RKO (cell line): ENCODE results near the gene KIF25.

Experiments used
- DNase-seq: peaks from one replicate; pipeline ENCODE4 v3.0.0-alpha.2; 2016; ENCODE audit warnings: low spot score

KIF25 gene

GRCh38 chr6:168017629-168018028 is 20.2 kb downstream of the KIF25 start:
- DNase-seq: no peak

- no peak for DNase-seq
Observed at GRCh38 chr6:168018664-168019063, 21.2 kb downstream of the KIF25 start.

- DNase-seq: no peak
Observed at GRCh38 chr6:168020242-168020641, 22.8 kb downstream of the KIF25 start.

- DNase-seq: no peak
Observed at GRCh38 chr6:168021581-168021980, 24.1 kb downstream of the KIF25 start.

DNA sequence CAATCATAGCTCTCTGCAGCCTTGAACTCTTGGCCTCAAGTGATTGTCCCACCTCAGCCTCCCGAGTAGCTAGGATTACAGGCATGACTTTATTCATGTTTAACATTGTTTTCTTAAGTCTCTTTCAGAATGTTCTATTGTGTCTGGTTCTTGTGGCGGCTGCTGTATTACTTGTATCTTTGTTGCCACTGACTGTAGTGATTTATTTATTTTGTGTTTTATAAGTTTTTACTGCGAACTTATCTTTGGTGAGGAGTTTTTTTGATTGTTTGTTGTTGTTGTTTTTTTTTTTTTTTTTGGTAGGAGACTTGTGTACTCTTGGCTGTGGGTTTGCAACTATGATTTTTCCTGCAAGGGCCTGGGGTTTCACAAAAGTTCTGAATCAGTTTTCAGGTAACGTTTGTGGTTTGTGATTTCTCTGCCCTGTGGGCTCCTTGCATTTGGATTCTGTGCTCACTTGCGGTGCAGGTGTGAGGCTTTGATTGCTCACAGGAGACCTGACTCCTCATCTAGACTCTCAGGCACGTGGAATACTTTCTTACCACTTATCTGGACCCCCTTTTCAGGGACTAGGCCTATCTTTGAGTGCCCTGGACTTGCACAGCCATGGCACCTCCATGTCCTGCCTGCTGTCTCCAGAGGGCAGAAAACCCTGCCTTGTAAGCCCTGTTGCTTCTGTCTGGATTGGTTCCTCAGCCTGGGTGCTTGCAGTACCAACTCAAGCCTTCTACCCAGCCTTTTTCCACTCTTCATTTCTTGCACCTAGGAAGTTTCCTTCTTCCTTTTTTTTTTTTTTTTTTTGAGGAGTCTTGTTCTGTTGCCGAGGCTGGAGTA is 25.2 kb downstream of the KIF25 start:
- DNase-seq: no peak

GRCh38 chr6:168024951-168025510 is 27.6 kb downstream of the KIF25 start:
- no peak for DNase-seq

- DNase-seq: no peak
Observed at GRCh38 chr6:168025831-168026710, 28.6 kb downstream of the KIF25 start.

DNA sequence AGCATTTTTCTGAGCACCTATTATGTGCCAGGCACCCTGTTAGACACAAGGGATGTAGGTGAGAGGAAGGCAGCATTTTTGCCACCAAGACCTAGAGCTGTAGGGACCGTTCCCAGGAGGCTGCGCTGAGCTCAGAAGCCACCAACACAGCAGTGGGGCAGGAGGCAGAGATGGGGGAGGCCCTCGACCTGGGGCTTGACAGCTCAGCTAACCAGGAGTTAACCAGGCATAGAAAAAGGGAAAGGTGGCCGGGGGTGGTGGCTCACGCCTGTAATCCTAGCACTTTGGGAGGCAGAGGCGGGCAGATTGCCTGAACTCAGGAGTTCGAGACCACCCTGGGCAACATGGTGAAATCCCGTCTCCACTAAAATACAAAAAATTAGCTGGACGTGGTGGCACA is 29.5 kb downstream of the KIF25 start:
- no peak for DNase-seq

DNA sequence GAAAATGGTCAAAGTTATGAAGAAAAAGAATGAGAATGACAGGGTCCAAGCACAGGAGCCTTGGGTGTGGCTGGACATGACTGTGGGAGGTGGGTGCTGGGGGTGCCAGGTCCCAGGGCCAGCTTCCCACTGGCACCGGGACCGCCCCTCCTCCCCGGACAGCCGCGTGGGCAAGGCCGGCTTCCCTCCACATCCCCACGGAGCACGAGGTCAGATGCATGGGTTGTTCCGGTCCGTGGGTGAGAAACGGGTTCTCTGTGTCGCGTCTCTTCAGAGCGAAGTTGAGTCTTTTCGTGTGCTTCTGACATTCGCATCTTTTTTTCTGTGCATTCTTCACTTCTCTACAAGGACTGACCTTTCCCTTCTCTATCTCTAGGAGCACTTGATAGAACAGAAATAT is 30.1 kb downstream of the KIF25 start:
- no peak for DNase-seq

GRCh38 chr6:168028181-168028580 is 30.7 kb downstream of the KIF25 start:
- DNase-seq: no peak

- no peak for DNase-seq
Observed at GRCh38 chr6:168029459-168030217, 32.2 kb downstream of the KIF25 start.

GRCh38 chr6:168030218-168030746 is 32.8 kb downstream of the KIF25 start:
- DNase-seq: no peak

GRCh38 chr6:168030908-168031307 is 33.4 kb downstream of the KIF25 start:
- no peak for DNase-seq

DNA sequence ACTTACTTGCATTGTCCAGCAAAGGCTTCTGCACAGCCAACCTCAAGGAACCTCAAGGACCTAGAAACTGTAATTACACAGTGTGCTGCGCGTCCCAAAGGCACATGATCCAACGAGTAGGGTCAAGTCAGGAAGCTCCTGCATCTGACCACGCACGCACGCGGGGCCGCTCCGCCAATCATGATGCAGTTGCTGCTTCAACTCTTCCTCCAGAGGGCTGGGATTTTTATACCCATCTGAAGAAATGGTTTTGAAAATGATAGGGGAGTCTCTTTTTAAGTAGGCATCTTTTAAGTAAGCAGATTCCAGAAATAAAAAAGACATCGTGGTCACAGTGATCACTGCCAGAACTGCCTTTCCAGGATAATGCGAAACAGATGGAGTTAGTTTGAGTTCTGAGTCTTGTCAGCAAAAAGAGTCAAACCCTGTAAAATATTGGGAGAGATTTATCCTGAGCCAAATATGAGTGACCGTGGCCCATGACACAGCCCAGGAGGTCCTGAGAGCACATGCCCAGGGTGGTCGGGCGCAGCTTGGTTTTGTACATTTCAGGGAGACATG is 34.0 kb downstream of the KIF25 start:
- DNase-seq: no peak

DNA sequence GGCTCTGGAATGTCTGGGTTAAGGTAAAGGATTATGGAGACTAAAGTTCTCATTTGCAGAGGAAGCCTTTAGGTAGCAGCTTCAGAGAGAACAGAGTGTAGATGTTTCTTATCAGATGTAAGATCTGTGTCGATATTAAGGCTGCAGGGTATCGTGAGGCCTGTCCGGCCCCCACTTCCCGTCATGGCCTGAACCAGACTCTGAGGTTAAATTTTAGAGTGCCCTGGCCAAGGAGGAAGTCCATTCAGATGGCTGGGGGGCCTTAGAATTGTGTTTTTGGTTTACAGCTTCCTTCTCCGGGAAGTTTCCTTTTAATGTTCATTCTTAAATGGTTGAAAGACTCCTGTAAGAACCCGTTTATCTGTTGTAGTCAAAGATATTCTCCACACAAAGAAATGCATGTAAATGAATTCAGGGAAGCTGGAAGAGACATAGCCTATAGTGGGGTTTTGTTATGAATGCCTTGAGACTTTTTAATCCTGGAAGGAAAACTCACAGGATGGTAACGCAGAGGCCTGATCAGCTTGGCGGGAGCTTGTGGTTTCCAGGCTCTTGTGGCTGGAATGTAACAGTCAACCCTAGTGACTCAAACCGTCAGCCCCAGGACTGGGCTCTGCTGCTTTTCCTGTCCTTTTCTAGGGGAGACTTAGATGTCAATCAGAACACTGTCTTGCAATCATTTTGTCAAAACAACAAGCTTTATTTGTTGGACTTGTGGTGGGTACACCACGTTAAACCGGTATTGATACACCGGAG is 34.7 kb downstream of the KIF25 start:
- peak; percentile 62 for DNase-seq

DNA sequence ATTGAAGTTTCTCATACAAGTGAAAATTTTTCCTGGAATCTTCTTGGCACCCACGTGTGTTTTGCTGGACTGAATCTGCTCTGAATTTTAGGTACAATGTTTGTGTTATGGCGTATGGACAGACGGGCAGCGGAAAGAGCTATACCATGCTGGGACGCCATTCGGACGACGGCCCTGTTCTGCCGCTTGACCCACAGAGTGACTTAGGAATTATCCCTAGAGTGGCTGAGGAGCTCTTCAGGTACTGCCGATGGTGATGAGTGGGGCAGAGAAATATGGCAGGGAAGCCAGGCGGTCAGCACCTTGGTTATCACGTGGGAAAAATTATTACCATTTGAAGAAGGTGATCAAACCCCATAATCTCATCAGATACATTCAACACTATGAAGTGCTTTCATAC is 36.3 kb downstream of the KIF25 start:
- no peak for DNase-seq

GRCh38 chr6:168034537-168034936 is 37.1 kb downstream of the KIF25 start:
- DNase-seq: no peak

- no peak for DNase-seq
Observed at GRCh38 chr6:168035098-168035660, 37.7 kb downstream of the KIF25 start.

- no peak for DNase-seq
Observed at GRCh38 chr6:168035661-168036545, 38.4 kb downstream of the KIF25 start.
